Activated CD4-positive, alpha-beta T cell treated with anti-CD3 and anti-CD28 coated beads for 1 hour (primary cell): ENCODE measurements around the gene VEGFA.

Experiments used
- DNase-seq: peaks from one replicate; pipeline ENCODE4 v3.0.0-alpha.2; 2020

Gene VEGFA

DNA sequence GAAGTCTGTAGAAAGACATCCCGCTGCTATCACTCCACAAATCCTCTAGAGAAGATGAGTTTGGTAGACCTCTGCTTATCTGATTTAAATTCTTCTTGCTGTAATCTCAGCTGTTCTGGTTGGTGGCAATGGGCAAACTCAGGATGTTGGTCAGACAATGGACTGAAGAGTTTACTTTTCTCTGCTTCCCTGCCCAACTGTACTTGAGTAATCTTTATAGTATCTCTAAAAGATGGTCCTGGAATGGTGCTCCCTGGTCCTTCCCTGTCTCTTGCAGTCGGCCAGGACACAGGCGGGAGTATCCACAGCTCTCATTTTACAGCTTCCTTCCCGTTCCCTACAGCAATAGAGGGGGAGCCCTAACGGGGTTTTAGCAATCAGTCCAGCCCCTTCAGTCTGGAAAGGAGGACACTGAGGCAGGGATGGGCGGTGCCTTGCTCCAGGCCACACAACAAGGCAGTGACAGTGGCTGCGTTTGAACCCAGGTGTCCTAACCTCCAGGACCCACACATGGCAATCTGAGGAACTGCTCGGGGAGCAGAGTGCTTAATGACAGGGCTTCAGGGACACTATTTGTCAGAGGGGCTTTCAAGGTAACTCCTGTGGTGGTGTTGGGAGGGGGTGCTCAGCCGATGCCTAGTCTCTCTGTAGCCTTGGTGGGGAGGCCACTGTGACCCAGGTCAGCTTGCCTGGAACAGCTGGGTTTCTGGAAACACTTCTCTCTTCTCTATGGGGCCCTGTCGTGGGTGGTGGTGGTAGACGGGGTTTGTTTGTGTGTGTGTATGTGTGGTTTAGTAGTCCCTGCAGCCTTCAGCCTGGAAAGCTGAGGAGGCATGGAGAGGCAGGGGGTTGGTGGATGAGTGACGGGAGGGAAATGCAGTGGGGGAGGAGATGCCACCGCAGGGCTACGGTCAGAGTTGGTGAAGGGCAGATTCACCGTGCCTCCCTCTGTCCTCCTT lies 9.5 kb upstream of the VEGFA start:
- no peak for DNase-seq

DNA sequence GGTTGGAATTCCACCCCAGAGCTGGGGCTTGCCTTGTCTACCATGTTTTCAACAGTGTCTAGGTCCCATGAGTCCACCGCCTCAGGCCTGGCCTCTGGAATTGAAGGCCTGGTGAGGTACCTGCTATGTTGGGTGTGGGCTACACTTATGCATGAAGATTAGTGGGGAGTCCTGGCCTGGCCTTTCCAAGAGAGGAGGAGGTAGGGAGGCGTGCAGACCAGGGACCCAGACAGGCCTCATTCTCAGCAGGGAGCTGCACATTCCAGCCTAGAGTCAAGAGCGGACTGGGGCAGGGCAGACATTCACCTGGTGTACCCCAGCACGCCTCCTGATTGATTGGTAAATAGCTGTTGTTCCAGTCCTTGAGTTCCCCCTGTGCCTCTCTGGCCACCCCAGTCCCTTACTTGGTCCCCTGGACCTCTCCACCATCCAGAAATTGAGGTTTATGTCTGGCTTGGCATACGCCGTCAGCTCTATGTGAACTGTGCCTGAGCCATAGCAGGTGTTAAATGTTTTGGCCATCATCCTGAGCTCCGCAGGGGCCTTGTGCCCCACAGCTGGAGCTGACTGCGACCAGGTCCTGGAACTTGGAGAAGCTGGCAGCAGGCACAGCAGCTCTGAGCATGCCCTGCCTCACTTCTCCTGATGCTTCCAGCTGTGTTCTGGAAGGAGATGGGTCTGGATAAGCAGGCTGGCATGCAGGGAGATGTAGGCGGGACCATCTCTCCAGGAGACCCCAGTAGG lies 8.2 kb upstream of the VEGFA start:
- DNase-seq, result no peak

DNA sequence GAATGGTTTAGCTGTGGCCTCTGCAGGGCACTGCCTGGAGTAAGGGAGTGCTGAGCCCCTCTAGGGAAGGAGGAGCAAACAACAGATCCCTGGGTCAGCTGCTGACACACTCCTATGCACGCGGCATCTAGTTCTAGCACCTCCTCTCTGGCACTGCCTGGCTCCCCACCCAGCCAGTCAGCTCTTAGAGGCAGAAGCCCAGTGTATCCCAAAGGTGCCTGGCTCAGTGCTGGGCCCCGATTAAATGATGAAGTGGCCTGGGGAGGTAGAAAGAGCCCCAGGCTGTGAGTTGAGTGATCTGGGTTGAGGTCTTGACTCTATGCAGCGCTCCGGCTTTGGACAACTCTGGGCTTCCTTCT lies 7.6 kb upstream of the VEGFA start:
- DNase-seq, result no peak

- DNase-seq, result no peak
Measured at GRCh38 chr6:43762966-43763695, 6.9 kb upstream of the VEGFA start.

GRCh38 chr6:43763812-43764522 lies 6.0 kb upstream of the VEGFA start:
- DNase-seq, result no peak

DNA sequence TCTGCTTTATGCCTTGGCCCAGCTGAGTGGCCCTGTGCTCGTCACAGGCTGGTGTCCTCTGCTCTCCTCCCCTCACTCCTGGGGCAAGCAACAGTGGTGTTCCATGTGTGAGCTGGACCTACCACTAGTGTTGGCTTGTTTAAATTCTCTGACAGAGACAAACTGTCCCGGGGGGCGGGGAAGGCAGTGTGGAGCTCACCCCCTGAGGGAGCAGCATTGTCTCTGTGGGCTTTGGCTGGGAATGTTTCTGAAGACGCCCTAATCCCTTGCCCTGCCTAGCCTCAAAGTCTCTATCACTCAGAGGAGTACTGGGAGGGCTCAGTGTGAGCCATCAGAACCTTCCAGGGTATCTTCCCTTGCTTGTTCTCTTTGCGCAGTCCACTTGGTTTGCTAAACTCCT lies 5.2 kb upstream of the VEGFA start:
- DNase-seq, result no peak

DNA sequence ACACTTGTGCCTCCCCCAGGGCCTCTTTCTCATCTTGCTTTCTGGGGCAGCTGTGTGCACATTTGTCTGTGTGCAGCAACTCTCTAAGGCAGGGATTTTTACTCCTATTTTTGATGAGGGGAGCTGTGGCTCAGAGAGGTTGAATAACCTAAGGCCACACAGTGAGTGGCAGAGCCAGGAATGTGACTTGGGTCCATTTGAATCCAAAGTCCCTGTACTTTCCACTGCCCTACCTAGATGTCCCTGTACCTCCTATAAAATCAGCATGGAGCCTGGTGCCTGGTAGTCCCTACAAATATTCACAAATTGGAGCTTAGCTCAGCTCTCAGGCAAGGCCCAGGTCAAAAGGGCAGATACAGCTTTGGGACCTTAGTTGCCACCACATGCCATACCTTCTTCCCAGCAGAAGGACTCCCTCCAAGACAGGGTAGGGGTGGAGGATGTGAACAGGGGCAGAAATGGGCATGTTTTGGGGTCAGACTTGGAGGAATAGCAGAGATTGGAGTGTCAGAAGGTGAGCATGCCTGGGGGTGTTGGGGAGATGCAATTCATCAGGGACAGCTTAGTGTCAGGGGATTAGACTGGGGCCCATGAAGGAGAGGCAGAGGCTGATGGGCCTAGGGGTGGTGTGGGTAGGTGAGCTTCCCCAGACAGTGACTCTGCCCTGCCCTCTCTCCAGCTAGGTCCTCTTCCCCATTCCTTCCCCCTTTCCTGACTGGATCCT lies 4.1 kb upstream of the VEGFA start:
- no peak for DNase-seq

DNA sequence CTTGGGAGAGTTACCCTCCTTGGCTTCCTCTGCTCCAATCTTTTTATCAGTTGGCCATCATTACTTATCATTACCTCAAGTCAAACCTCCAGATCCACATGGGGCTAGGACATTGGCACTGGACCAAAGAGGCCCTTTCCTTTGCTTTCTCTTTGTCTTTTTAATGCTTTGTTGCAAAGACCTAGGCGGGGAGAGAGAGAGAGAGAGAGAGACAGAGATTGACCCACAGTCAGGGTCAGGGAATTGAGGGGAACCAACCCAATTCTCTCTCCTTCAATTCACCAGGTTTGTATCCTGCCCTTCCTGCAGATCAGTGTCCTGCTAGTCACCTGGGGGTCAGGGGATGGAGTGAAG lies 3.5 kb upstream of the VEGFA start:
- no peak for DNase-seq

DNA sequence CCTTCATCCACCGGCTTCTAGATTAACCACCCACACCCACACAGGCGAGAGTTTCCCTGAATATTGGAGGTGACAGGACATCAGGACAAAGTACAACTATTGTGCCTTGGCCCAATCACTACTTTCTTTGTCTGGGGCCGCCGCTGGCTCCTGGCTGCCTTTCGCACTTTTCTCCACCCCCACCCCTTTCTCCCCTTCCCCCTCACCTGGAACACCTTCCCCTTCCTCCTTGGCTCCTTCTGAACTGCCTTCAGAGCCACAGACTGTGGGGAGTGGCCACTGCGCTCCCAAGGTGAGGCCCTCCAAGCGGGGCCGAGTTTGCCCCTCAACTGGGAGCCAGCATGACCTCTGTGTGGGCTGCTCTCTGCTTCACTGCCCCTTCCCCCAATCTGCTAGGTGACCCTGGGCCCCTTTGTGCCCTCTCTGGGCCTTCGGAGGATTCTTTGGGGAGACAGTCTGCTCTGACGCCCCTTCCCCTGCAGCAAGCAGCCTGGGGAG lies 3.0 kb upstream of the VEGFA start:
- no peak for DNase-seq

- no peak for DNase-seq
Measured at GRCh38 chr6:43767553-43768505, 2.2 kb upstream of the VEGFA start.

DNA sequence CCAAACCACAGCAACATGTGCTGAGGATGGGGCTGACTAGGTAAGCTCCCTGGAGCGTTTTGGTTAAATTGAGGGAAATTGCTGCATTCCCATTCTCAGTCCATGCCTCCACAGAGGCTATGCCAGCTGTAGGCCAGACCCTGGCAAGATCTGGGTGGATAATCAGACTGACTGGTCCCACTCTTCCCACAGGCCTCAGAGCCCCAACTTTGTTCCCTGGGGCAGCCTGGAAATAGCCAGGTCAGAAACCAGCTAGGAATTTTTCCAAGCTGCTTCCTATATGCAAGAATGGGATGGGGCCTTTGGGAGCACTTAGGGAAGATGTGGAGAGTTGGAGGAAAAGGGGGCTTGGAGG lies 1.5 kb upstream of the VEGFA start:
- DNase-seq, result no peak

DNA sequence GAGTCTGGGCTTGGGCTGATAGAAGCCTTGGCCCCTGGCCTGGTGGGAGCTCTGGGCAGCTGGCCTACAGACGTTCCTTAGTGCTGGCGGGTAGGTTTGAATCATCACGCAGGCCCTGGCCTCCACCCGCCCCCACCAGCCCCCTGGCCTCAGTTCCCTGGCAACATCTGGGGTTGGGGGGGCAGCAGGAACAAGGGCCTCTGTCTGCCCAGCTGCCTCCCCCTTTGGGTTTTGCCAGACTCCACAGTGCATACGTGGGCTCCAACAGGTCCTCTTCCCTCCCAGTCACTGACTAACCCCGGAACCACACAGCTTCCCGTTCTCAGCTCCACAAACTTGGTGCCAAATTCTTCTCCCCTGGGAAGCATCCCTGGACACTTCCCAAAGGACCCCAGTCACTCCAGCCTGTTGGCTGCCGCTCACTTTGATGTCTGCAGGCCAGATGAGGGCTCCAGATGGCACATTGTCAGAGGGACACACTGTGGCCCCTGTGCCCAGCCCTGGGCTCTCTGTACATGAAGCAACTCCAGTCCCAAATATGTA lies 957 bp upstream of the VEGFA start:
- no peak for DNase-seq

DNA sequence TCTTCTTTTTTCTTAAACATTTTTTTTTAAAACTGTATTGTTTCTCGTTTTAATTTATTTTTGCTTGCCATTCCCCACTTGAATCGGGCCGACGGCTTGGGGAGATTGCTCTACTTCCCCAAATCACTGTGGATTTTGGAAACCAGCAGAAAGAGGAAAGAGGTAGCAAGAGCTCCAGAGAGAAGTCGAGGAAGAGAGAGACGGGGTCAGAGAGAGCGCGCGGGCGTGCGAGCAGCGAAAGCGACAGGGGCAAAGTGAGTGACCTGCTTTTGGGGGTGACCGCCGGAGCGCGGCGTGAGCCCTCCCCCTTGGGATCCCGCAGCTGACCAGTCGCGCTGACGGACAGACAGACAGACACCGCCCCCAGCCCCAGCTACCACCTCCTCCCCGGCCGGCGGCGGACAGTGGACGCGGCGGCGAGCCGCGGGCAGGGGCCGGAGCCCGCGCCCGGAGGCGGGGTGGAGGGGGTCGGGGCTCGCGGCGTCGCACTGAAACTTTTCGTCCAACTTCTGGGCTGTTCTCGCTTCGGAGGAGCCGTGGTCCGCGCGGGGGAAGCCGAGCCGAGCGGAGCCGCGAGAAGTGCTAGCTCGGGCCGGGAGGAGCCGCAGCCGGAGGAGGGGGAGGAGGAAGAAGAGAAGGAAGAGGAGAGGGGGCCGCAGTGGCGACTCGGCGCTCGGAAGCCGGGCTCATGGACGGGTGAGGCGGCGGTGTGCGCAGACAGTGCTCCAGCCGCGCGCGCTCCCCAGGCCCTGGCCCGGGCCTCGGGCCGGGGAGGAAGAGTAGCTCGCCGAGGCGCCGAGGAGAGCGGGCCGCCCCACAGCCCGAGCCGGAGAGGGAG lies 580 bp downstream of the VEGFA start:
- DNase-seq, result no peak

DNA sequence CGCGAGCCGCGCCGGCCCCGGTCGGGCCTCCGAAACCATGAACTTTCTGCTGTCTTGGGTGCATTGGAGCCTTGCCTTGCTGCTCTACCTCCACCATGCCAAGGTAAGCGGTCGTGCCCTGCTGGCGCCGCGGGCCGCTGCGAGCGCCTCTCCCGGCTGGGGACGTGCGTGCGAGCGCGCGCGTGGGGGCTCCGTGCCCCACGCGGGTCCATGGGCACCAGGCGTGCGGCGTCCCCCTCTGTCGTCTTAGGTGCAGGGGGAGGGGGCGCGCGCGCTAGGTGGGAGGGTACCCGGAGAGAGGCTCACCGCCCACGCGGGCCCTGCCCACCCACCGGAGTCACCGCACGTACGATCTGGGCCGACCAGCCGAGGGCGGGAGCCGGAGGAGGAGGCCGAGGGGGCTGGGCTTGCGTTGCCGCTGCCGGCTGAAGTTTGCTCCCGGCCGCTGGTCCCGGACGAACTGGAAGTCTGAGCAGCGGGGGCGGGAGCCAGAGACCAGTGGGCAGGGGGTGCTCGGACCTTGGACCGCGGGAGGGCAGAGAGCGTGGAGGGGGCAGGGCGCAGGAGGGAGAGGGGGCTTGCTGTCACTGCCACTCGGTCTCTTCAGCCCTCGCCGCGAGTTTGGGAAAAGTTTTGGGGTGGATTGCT lies 1.3 kb downstream of the VEGFA start:
- peak; percentile 29 for DNase-seq

- peak; percentile 32 for DNase-seq
Measured at GRCh38 chr6:43771858-43772680, 2.1 kb downstream of the VEGFA start.

DNA sequence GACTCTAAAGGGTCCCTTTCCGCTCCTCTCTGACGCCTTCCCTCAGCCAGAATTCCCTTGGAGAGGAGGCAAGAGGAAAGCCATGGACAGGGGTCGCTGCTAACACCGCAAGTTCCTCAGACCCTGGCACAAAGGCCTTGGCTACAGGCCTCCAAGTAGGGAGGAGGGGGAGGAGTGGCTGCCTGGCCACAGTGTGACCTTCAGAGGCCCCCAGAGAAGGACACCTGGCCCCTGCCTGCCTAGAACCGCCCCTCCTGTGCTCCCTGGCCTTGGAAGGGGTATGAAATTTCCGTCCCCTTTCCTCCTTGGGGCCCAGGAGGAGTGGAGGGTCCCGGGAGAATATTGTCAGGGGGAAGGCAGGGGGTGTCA lies 2.7 kb downstream of the VEGFA start:
- DNase-seq, result no peak

GRCh38 chr6:43773050-43773979 lies 3.3 kb downstream of the VEGFA start:
- peak; percentile 24 for DNase-seq
